ENCODE results near the gene CD22. TPM values are rescaled to one million over a fixed set of nuclear protein-coding genes. Genes with fewer than 3 reads are reported as not detected.
A peak's percentile ranks its signal among the peaks of the same experiment; 100 is the strongest.
"Not testable (repeated sequence)": the region's sequence is repeated elsewhere in the genome, so short reads cannot be mapped to it uniquely, and the experiment has no call there.

The CD22 gene
- total and polyA plus RNA-seq, 2 of the 13 experiments (the other 11 are each of a cell fraction or from before 2014, with no cell fraction given) = 0.71 to 1.7 TPM

- POLR2A ChIA-PET; BruUV-seq (replicated peaks); intact Hi-C loops (cut with micrococcal nuclease; ENCODE audit: unreplicated experiment); in situ Hi-C loops (cut with HindIII; ENCODE audit: extremely low pct_ligation_motif_present, low pct_unique_long_range_greater_than_20kb); H3K79me2 ChIP-seq (ENCODE audit: insufficient read depth, low read length); H3K27ac ChIP-seq (ENCODE audit: extremely low read length, insufficient read depth, low read length); H3K4me3 ChIP-seq (replicated peaks in 1 of 3; ENCODE audit: insufficient read depth in 1 of 3, low read depth in 2 of 3, low read length in 3 of 3); FAIRE-seq; H4K20me1 ChIP-seq (ENCODE audit: insufficient read depth, low read length); H3K9me3 ChIP-seq (ENCODE audit: low read length); H3K9ac ChIP-seq (ENCODE audit: insufficient read depth, low read depth, low read length); DNase-seq (ENCODE audit: low spot score); ATAC-seq; H2AFZ ChIP-seq (ENCODE audit: low read length); H3K36me3 ChIP-seq (replicated peaks in 1 of 2; ENCODE audit: control insufficient read depth in 1 of 2, insufficient read depth in 2 of 2, low read length in 2 of 2); CTCF ChIA-PET (ENCODE audit: low intra/inter-chr PET ratio, low total read pairs); H3K4me2 ChIP-seq (ENCODE audit: low read depth, low read length): not testable (repeated sequence)
- Histone ChIP-seq H3K27me3 (ENCODE audit: control insufficient read depth in 1 of 2, insufficient read depth in 2 of 2, low read length in 2 of 2) (peaks cover 8 to 17% of the 10 kb centered on the region in 2 experiments; a peak in 4 of 5 replicates), H3K4me1 (ENCODE audit: insufficient read depth, low read length) (peaks cover 39% of the 10 kb centered on the region)
- peak; percentile 39 for TF ChIP-seq CTCF (CRISPR knock-in tag; IDR thresholded peaks at IDR 0.05)
- WGBS (ENCODE audit: low lambda C conversion rate) = 45% methylated on average over 10 of the region's 16 CpGs
Observed at GRCh38 chr19:35358834-35359233, 29.8 kb downstream of the CD22 start.

GRCh38 chr19:35359395-35359794 lies 30.4 kb downstream of the CD22 start:
- CTCF ChIA-PET (ENCODE audit: low intra/inter-chr PET ratio, low total read pairs); H3K79me2 ChIP-seq (ENCODE audit: insufficient read depth, low read length); H3K27ac ChIP-seq (ENCODE audit: extremely low read length, insufficient read depth, low read length); in situ Hi-C loops (cut with HindIII; ENCODE audit: extremely low pct_ligation_motif_present, low pct_unique_long_range_greater_than_20kb); POLR2A ChIA-PET; H2AFZ ChIP-seq (ENCODE audit: low read length); DNase-seq (ENCODE audit: low spot score); BruUV-seq (replicated peaks); H4K20me1 ChIP-seq (ENCODE audit: insufficient read depth, low read length); intact Hi-C loops (cut with micrococcal nuclease; ENCODE audit: unreplicated experiment); H3K4me2 ChIP-seq (ENCODE audit: low read depth, low read length); FAIRE-seq; H3K9me3 ChIP-seq (ENCODE audit: low read length); H3K9ac ChIP-seq (ENCODE audit: insufficient read depth, low read depth, low read length); ATAC-seq; H3K36me3 ChIP-seq (replicated peaks in 1 of 2; ENCODE audit: control insufficient read depth in 1 of 2, insufficient read depth in 2 of 2, low read length in 2 of 2); H3K4me3 ChIP-seq (replicated peaks in 1 of 3; ENCODE audit: insufficient read depth in 1 of 3, low read depth in 2 of 3, low read length in 3 of 3): not testable (repeated sequence)
- WGBS (ENCODE audit: low lambda C conversion rate) = 64% methylated on average over 13 of the region's 21 CpGs
- peaks cover 8 to 21% of the 10 kb centered on the region in 2 experiments; a peak in 4 of 5 replicates for H3K27me3 ChIP-seq (ENCODE audit: control insufficient read depth in 1 of 2, insufficient read depth in 2 of 2, low read length in 2 of 2)
- H3K4me1 ChIP-seq (ENCODE audit: insufficient read depth, low read length) = peaks cover 34% of the 10 kb centered on the region

- H3K9me3 ChIP-seq (ENCODE audit: low read length); H3K9ac ChIP-seq (ENCODE audit: insufficient read depth, low read depth, low read length); H3K79me2 ChIP-seq (ENCODE audit: insufficient read depth, low read length); in situ Hi-C loops (cut with HindIII; ENCODE audit: extremely low pct_ligation_motif_present, low pct_unique_long_range_greater_than_20kb); H3K4me2 ChIP-seq (ENCODE audit: low read depth, low read length); H4K20me1 ChIP-seq (ENCODE audit: insufficient read depth, low read length); H2AFZ ChIP-seq (ENCODE audit: low read length); H3K36me3 ChIP-seq (replicated peaks in 1 of 2; ENCODE audit: control insufficient read depth in 1 of 2, insufficient read depth in 2 of 2, low read length in 2 of 2); POLR2A ChIA-PET; intact Hi-C loops (cut with micrococcal nuclease; ENCODE audit: unreplicated experiment); DNase-seq (ENCODE audit: low spot score); BruUV-seq (replicated peaks); H3K27ac ChIP-seq (ENCODE audit: extremely low read length, insufficient read depth, low read length); ATAC-seq; H3K4me3 ChIP-seq (replicated peaks in 1 of 3; ENCODE audit: insufficient read depth in 1 of 3, low read depth in 2 of 3, low read length in 3 of 3); FAIRE-seq; CTCF ChIA-PET (ENCODE audit: low intra/inter-chr PET ratio, low total read pairs): not testable (repeated sequence)
- WGBS (ENCODE audit: low lambda C conversion rate) = 33% methylated on average over 2 of the region's 5 CpGs
- peaks cover 8 to 21% of the 10 kb centered on the region in 2 experiments; a peak in 4 of 5 replicates for H3K27me3 ChIP-seq (ENCODE audit: control insufficient read depth in 1 of 2, insufficient read depth in 2 of 2, low read length in 2 of 2)
- H3K4me1 ChIP-seq (ENCODE audit: insufficient read depth, low read length) = peaks cover 27% of the 10 kb centered on the region
Observed at GRCh38 chr19:35360081-35360480, 31.1 kb downstream of the CD22 start.

Measured in HepG2 (cell line).